ENCODE measurements around the gene ADAM19.

The ADAM19 gene, protein sequence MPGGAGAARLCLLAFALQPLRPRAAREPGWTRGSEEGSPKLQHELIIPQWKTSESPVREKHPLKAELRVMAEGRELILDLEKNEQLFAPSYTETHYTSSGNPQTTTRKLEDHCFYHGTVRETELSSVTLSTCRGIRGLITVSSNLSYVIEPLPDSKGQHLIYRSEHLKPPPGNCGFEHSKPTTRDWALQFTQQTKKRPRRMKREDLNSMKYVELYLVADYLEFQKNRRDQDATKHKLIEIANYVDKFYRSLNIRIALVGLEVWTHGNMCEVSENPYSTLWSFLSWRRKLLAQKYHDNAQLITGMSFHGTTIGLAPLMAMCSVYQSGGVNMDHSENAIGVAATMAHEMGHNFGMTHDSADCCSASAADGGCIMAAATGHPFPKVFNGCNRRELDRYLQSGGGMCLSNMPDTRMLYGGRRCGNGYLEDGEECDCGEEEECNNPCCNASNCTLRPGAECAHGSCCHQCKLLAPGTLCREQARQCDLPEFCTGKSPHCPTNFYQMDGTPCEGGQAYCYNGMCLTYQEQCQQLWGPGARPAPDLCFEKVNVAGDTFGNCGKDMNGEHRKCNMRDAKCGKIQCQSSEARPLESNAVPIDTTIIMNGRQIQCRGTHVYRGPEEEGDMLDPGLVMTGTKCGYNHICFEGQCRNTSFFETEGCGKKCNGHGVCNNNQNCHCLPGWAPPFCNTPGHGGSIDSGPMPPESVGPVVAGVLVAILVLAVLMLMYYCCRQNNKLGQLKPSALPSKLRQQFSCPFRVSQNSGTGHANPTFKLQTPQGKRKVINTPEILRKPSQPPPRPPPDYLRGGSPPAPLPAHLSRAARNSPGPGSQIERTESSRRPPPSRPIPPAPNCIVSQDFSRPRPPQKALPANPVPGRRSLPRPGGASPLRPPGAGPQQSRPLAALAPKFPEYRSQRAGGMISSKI

GRCh38 chr5:157575381-157576020 lies at the start of gene ADAM19:
Gene ADAM19, minus strand, starts transcription at chr5:157575775. Its CDS starts 79 bp downstream, at chr5:157575696.
- no peak for DNase-seq

- no peak for DNase-seq
Observed at GRCh38 chr5:157624144-157624543, 48.6 kb upstream of the ADAM19 start.

GRCh38 chr5:157620776-157621175 lies 45.2 kb upstream of the ADAM19 start:
- no peak for DNase-seq

GRCh38 chr5:157618191-157618765 lies 42.7 kb upstream of the ADAM19 start:
- DNase-seq, result no peak

DNA sequence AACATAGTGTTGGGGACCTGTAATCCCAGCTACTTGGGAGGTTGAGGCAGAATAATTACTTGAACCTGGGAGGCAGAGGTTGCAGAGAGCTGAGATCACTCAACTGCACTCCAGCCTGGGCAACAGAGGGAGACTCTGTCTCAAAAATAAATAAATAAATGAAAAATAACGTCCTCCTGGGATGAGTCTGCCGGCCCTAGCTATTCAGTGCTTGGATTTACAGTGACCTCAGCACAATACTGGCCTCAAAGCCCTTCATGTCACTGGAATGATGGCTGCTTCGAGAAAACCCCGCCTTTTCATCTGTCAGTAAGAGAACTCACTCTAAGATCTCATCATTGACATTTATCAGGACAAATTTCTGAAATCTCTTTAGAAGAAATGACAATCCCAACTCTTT lies 41.2 kb upstream of the ADAM19 start:
- no peak for DNase-seq

GRCh38 chr5:157613385-157614245 lies 38.0 kb upstream of the ADAM19 start:
- no peak for DNase-seq

- no peak for DNase-seq
Observed at GRCh38 chr5:157612581-157612980, 37.0 kb upstream of the ADAM19 start.

DNA sequence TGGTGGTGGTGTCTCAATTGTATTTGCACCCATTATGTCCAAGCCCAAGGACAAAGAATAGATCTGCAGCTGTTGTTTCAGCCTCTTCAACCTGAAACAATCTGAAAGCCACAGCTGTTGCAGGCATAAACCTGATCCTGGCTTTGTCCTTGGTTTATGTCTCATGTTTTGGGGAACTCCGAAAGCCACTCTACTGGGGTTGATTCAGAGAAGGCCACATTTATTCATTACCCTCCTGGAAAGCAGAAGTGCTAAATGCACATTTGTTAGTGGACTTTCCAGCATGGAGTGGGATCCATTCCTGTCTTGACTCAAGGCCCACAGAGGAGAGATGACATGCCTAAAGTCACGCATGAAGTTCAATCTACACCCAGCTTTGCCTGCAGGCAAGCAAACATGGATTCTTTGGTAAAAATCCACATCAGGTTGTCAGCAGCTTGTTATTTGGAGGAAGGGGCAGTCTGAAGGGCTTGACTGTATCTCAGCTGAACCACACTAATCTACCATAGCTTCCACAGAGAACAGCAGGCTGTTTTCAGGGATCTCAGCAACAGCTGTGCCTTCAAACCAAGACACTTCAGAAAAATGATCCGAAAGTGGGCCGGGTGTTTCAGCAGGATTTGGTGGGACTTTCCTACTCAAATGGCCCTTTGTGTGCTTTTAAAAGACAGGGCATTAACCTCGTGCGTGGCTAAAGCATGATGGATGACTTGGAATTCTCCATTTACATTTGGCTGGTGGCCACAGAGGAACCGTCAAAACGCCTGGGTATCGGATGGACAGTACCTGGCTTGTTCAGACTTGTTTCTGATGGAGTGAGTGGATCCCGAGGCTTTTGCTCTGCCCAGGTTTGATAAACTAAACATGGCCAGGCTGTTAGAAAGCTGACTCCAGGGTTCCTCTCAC lies 36.2 kb upstream of the ADAM19 start:
- DNase-seq, result no peak

- no peak for DNase-seq
Observed at GRCh38 chr5:157610990-157611389, 35.4 kb upstream of the ADAM19 start.

GRCh38 chr5:157608972-157609565 lies 33.5 kb upstream of the ADAM19 start:
- no peak for DNase-seq

DNA sequence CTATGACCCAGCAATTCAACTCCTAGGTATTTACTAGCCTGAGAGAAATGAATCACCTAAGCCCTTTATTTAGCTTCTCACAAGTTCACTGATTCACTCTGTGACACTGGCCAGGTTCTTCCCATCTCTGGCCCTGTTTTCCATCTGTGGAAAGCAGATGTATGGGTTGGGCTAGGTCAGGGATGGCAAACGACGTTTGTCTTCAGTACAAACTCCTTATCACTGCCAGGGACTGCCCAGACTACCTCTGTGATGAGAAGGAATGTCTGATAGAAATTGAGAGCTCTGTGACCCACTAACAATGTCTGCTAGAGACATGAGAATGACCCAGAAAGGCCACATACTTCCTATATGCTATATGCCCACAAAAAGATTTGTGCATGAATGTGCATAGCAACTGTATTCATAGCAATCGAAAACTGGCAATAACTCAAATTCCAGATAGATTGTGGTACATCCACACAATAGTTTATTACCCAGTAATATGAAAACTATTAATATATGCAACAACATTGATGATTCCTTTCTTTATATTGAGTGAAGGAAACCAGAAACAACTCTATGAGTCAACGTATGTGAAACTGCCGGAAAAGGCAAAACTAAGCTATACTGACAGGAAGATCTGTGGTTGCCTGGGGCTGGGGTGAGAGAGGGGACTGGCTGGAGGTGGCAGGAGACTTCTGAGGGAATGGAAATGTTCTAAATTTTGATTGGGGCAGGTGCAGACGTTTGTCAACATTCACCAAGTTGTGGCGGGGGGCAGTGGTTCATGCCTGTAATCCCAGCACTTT lies 32.0 kb upstream of the ADAM19 start:
- DNase-seq, result no peak

DNA sequence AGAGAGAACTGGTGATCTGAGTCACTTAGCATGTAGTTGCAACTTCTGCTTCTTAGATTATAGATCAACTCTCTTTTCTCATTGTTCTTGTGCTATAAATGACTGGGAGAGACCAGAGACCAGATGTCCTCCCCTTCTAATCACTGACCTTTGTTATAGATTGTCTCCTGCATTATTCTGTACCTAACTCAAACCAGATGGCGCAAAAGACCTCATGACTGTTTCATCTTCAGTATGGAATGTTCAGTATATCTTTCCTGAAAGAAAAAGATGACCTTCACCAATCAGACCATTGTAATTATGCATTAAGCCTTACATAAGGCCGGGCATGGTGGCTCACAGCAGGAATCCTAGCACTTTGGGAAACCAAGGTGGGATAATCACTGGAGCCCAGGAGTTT lies 30.5 kb upstream of the ADAM19 start:
- no peak for DNase-seq

GRCh38 chr5:157603333-157604190 lies 28.0 kb upstream of the ADAM19 start:
- DNase-seq, result no peak

- DNase-seq, result no peak
Observed at GRCh38 chr5:157602505-157602904, 26.9 kb upstream of the ADAM19 start.

DNA sequence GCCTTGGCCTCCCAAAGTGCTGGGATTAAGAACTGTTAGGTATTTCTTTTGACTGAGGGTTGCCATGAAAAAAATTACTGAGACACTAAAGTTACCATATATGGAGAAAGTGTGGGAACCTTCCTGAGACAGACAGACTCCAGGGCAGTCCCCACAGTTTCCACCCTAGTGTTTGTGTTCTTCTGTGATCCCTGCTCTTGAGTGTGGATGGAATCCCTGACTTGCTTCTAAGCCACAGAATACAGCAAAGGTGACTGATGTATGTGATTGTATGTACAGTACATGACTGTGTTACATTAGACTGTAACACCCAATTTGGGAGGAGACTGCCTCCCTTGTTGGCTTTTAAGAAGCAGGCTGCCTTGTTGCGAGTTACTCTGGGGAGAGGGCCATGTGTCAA lies 24.7 kb upstream of the ADAM19 start:
- DNase-seq, result no peak

DNA sequence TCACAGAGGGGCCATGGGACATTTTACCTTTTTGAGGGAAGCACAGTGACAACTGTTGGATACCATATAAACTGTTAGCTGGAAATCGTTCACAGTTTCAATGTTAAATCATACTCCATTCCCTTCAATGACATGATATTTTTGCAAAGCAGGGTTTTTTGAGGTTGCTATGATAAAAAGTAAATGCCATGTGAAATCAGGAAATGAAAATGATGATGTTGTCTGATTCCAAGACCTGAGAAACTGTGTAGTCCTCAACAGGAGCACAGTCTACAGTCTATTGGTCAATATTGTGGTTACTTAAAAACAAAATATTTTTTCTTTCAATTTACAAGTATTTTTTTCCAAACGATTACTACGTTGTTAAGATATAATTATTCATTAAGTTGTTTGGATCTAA lies 24.0 kb upstream of the ADAM19 start:
- DNase-seq, result no peak

- no peak for DNase-seq
Observed at GRCh38 chr5:157598350-157598936, 22.9 kb upstream of the ADAM19 start.

DNA sequence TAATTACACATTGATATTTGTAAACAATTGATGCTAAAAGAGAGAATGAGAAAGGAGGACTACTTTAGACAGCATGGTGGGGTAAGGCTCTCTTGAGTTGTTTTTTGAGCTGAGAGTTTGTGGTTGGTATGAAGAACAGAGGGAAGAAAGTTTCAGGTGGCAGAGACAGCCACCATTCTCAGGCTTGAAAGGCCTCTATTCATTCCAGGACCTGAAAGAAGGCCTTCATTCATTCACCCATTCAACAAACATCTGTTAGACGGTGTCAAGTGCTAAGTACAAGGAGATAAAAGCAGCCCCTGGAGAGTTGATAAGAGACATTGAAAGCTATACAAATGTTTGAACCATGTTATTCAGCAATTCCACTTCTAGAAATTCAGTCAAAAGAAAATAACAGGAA lies 21.7 kb upstream of the ADAM19 start:
- DNase-seq, result no peak

Data from cerebellar nuclear complex (tissue), 1 donor.